GM18907 (cell line): ENCODE data around the gene NCKAP5.

Source experiments
- ATAC-seq: cut with Tn5 transposase; IDR thresholded peaks from one replicate; pipeline ENCODE4 v1.9.1; 2021; ENCODE audit warnings: mild to moderate bottlenecking, moderate library complexity; ENCODE audit not compliant: unreplicated experiment

Gene NCKAP5

DNA sequence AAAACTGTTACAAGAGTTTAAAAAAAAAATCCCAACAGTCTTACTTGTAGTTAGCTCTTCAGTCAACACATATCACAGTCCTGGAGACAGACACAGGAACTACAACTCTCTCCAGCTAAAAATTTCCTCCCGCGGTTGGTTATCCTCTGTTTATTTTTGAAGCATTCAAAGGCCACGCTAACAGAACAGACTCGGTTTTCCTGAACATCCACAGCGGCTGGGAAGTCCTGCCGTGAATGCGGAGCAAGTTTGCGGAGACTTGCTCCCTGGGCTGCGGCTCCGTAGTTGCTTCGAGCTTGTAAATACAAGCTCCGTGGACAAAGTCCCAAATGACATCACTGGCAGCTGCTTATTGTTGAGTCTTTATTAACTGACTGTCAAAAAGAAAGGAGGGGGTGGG, at the start of gene NCKAP5:
NCKAP5 (minus strand) TSS at position 292 of the 400 bp plus-strand sequence. CDS start 50,937 bp downstream, outside the sequence.
- no peak for ATAC-seq

DNA sequence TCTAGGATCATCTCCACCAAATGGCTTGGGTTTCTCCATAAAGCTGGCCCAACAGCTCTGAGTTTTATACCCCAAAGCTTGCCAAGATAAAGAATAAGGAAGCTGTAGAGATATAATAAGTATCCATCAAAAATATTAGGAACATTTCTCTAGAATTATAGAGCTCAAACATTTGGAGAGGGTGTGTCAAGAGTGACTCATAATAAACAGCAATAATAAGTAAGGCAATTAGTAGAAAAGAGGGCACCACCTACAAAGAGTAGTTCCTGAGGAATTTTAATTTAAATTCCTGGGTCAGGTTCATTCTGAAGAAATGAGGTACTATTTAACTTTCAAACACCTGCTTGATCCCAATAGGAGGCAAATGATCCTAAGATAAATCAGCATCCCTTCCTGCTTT, 41.4 kb upstream of the NCKAP5 start:
- no peak for ATAC-seq

DNA sequence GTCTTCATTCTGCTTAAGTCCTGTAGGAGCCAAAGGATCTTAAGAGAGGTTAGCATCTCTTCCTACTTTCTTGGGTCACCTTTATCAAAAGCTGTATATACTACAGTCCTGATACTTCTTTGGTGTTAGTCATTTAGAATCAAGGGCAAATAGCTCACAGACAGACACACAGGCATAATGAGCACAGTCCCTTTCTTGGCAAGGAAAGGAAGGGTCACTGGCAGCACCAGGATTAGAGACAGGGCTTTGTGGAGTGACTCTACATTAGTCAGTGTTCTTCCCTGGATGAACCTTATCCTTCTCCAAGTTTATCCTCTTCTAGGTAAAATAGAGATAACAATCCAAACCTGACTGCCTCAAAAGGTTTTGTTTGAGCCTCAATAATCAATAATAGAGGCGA, 40.0 kb upstream of the NCKAP5 start:
- ATAC-seq, result no peak

DNA sequence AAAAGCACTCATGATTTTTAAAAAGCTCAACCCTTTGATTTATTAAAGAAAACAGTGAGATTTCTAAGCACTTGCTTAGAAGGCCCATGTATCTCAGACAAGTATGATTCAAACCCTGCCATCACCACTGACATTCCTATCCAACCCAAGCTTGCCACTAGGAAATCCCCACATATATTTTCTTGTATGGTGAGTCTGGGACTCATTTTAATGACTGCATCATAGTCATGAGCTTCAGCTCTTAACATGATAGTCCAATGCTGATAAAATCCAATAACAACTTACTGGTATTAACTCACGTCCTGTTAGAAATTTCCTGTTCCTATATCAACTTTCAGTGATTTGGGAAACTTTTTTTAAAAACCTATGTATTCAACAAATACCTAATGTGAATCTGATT, 39.4 kb upstream of the NCKAP5 start:
- no peak for ATAC-seq

DNA sequence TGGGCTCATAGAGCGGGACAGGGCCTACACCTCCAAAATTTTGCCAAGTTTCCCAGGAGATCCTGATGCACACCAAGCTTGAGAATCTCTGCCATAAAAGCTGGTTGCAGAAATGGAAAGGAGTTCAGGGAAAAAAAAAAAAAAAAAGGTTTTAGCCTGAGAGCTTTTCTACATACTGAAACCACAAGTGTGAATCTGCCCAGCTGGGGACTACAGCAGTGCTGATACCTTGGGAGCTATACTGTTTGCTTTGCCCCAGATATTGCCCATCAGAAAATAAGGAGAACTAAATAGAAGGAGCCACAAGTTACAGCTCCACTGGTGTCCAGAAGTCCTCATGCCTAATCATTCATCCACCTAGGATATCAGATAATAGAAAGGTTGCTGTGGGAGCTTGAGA, 38.4 kb upstream of the NCKAP5 start:
- ATAC-seq, result no peak

DNA sequence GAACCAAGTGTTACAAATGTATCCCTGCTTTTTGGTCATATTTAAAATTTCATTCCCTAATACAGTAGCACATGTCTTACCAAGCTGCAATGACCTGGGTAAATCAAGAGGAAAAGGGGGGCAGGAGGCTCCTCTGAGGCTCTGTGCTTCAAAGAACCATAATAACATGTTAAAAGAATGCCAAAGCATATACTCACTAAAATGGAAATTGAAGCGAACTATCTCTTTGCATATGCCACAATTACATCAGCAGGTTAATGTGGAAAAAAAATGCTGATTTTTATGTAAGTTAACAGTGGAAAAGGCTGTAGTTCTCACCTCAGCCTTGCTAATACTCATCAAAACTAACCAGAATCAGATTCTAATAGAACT, 37.5 kb upstream of the NCKAP5 start:
- no peak for ATAC-seq

DNA sequence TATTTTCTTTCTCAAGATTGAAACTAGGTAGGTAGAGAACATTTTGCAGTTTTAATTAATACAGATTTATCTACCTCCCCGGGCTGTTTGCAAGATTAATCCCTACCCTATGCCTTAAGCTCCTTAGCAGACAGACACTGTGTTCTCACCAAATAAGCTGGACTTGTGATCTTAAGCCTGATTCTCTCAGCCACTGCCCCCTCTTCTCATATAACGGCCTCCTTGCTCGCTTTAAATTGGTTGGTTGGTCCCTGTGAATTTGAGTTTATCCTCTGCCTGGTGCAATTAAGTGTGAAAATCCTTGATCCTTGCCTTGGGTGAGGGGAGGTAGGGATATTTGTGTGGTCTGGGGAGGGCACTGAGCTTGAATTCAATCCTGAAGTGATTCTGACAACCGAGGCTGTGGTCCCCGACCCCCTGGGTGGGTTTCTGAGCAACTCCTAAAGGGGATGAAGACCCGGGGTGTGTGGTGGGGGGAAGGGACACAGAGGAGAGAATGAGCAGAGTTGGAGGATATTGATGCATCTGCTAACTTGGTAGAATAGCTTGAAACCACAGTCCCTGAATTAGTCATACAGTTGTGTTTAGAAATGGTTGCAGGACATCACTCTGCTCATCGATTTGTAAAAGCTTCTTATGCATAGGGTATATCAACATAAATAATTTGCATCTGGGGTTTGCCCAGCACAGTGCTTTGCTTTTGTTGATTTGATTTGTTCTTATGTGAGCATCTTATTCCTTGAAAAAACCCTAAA, 36.9 kb upstream of the NCKAP5 start:
- no peak for ATAC-seq

DNA sequence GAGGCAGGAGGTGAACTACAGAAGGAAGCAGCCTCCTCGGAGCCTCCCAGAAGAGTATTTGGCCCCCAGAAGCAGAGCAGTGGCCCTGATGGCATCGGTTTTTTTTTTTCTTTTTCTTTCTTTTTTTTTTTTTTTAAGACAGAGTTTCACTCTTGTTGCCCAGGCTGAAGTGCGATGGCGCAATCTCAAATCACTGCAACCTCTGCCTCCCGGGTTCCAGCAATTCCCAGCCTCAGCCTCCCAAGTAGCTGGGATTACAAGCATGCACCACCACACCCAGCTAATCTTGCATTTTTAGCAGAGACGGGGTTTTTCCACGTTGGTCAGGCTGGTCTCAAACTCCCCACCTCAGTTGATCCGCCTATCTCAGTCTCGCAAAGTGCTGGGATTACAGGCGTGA, 34.8 kb upstream of the NCKAP5 start:
- no peak for ATAC-seq

DNA sequence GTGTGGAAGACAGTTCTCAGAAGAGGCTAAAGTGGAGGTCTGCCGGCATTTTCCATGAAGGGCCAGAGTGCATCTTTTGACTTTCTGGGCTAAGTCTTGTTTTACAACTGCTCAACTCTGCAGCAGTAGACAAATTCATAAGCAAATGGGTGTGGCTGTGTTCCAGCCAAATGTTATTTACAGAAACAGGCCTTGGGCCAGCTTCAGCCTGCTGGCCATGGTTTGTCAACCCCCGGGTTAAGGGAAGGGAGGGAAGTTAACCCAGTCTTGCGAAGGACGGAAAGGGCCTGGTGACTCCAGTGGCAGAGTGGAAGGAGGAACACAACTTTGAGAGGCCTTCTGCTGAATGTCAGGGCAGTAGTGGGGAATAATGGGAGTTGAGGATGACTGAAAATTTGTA, 34.3 kb upstream of the NCKAP5 start:
- ATAC-seq, result no peak

DNA sequence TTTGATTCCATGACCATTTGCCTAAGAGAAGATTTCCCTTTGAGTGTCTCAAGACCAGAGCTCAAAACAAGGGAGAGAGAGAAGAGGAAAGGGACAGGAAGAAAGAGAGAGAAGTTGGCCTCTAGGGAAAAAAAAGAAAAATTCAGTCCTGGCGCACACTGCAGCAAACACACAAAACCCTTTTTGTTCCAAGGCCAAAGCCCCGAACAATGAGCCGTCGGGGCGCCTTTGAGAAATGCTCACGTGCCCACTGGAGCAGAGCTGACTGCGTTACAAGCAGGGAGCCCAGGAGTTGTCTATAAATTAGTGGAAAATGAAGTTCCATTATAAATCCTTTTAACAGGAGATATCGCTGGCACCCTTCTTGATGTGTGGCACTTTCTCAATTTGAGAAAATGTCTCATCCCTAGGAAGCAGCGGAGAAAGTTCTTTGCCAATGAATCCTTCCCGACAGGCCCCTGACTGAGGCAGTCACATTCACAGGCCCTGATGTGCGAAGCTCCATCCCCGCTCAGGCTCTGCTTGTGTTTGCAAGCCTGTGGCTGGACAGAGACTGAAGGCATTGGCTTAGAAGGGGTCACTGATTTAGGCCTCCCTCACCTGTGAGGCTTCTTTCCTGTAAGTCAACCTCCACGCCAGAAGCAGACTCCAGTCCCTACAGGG, 32.1 kb upstream of the NCKAP5 start:
- ATAC-seq, result no peak

DNA sequence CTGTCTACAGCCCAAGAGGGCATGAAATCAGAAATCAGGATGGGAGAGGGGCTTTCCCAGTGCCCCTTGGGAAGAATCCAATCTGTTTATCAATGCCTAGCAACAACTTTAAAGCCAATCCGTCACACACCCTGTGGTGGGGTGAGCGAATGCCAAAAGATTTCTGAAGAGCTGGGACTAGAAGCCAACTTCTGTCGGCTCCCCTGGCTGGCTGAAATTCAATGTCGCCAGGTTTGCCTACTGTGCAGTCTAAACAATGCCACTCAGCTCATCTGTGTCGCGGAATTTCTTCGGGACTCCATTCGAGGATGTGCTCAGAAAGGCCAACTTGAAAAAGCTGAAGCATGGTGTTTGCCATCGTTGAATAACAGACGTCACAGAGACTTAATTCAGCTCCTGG, 31.5 kb upstream of the NCKAP5 start:
- no peak for ATAC-seq

DNA sequence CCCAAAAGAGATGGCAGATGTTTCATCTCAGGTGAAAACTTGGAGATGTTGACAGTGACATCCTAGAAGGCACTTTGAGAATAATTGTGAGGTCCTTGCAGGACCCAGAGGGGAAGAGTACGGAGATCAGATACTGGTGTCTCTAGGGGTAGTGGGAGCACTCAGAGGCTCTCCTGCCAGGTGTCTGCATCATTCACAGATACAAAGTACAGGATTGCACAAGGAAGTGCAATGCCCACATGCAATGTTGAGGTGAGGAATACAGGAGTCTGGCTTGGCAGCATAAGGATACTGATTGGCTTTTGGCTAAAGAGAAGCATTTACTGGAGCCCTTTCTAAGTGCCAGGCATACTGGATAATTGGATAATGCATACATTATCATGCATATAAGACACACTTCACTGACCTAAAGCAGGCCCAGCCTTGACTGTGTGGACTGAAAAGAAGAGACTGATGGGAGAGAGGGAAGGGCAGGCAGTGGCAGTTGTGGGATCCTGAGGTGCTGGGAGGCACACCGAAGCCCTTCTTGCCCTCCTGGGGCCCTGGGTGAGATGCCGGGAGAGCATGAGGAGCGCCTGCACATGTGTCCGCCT, 31.0 kb upstream of the NCKAP5 start:
- ATAC-seq, result no peak

DNA sequence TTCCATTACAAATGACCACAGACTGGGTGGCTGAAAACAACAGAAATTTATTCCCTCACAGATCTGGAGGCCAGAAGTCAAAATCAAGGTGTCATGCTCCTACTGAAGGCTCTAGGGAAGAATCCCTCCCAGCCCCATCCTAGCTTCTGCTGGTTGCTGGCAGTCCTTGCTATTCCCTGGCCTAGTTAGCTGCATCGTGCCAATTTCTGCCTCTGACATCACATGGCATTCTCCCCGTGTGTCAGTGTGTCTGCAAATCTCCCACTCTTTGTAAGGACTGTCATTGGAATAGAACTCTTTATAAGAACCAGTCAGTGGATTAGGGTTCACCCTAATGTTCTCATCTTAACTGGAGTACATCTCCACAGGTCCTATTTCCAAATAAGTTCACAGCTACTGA, 30.5 kb upstream of the NCKAP5 start:
- no peak for ATAC-seq

DNA sequence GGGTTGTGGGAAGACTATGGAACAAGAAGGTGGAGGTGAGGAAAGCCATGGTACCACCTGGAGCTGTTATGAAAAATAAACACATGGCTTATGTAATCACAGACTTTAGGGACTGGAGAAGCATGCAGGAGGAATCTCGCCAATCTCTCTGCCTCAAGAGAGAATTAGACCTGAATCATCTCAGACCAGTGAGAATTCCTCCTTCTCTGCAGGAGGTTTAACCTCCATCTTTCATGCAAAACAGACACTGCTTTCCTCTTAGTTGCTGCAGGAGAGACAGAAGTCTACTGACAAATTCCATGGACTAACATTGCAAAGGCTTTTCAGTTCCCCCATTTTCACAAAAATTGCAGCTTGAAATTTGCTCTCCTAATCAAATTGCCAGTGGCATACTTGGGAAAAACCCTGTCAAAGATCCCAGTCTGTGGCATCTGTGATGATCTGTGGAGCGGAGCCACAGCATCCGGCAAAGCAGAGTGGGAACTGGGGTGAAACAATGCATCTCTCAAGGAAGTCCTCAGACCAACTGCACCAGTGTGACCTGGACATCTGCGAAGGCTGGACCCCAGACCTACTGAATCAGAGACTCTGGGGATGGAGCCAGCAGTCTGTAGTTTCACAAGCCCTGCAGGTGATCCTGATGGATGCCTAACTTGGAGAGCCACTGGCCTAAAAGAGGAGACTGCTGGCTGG, 28.6 kb upstream of the NCKAP5 start:
- no peak for ATAC-seq

DNA sequence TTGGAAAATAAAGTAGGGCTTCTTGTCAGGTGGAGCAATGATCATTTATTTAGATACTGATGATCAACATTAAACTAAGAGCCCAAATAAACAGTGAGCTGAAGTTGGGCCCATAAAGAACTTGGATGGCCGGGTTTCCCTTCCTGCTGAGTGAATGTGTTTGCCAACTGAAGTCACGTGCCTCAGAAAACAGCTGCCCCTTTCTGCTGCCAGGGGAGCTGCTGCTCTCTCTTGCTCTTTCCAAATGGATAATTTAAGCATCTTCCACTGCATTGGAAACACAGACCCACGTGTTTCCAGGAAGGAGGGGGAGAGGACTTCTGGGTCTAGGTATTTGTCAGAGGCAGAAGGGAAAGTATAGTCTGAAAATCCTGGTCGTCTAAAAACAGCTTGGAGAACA, 22.9 kb upstream of the NCKAP5 start:
- ATAC-seq, result no peak

DNA sequence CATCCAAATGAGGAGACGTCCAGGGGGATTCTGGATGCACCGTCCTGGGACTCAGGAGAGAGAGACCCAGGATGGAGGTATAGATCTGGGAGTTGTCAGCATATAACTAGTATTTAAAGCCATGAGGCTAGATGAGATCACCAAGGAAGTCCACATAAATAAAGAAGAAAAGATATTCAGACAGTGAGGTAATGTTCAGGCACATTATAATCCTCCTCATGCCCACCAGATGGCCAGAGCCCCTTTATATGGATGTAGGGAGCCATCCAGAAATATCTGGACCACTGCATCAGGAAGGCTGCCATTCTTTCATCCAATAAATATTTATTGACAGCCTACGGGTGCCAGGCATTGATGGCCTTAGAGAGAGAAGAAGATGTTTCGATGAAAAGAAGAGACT, 21.2 kb upstream of the NCKAP5 start:
- no peak for ATAC-seq

DNA sequence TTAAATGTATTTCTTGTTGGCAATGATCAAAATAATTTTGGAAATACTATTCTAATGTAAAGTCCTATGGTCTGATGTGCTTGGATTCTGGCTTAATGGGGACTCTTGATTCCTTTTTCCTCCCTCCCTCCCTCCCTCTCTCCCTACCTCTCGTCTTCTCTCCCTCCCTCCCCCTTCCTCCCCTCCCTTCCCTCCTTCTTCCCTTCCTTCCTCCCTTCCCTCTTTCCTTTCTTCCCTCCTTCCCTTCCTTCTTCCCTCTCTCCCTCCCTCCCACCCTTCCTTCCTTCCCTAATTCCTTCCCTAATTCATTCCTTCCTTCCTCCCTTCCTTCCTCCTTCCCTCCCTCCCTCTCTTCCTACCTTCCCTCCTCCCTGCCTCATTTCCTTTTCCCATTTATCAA, 19.9 kb upstream of the NCKAP5 start:
- no peak for ATAC-seq

DNA sequence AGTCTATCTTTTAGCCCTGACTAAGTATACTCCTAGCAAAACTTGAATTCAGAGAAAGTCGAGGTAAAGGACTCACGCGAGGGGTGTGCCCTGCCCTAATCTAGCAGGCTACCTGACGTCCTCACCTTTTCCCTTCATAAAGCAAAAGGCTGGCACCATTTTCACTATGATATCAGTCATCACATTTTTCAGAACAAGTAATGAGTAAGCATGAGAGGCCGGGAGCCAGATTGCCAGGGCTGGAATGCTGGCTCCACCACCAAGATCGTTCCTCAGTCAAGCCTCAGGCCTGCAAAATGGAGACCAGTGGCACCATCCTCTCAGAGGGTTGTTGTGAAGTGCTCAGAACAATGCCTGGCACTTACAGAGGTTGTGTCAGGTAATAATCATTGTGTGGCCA, 18.7 kb upstream of the NCKAP5 start:
- no peak for ATAC-seq

DNA sequence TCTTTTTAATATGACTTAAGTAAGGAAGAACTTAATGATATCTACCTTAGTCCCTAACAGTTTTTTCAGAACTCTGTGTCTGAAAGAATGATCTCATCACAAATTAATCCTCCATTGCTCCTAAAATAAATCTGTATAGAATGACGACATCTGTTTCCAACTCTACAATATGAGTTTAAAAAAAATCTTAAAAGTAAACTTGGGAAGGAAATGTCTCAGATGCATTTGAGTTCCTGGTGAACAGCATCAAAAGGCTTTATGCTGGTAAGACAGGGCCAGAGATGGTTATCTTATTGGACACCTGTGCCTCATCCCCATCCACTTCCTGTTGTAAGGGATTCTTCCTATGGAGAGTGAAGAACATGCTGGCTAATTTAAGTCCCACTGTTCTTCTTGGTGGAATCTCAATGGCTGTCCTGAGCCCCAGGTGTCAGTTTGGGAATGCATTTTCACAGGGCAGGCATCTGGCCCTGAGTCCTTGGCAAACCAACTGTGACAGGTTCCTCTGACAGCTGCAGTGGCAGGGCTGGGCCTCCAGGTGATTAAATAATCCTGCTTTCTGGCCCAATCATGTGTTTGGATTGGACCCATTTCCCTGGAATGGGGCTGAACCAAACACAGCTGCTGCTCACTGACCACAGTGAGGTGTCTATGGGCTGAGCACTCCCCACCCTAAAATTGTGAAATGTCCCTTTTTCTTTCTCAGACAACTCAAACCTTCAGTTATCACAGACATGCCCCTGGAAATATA, 12.9 kb upstream of the NCKAP5 start:
- no peak for ATAC-seq

DNA sequence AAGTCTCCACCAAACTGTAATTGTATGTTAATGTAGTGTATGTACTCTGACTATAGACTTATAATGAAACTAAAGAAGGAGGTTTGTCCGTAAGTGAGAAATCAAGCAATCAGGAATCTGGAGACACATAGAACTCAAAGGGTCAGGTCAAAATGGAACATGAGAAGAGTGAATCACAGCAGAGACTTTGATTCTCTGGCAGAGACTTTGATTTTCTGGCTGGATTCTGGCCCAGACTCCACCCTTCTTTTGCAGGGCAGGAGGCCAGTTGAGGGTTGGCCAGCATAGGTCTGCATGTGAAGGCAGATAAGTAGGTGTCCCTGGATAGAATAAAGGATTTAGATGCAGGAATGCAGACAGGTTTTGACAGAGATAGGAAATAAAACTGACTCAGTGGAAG, 11.0 kb upstream of the NCKAP5 start:
- ATAC-seq, result no peak

DNA sequence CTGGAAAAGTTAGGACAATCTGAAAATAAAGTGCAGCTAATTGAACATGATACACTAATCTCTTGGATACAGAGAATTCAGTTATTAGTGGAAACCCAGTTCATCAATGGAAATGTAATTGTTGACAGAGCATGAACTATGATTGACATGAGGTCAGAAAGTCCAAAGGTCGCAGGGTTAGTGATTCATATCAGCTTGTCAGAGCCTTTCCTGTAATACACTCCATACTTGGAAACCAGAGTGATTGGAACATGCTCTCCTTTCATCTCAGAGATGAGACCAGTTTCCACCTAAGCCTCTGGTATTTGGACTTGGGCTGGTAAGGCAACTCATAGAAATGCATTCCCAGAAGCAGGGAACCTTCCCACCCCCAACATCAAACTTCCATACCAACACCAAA, 8.5 kb upstream of the NCKAP5 start:
- ATAC-seq, result no peak
